GM18502 (cell line): ENCODE data around the gene CHRFAM7A.
"Not testable (repeated sequence)": the region's sequence is repeated elsewhere in the genome, so short reads cannot be mapped to it uniquely, and the experiment has no call there.

Experiments used
- ATAC-seq: cut with Tn5 transposase; IDR thresholded peaks from one replicate; pipeline ENCODE4 v1.9.1; 2021; ENCODE audit warnings: mild to moderate bottlenecking; ENCODE audit not compliant: unreplicated experiment, poor library complexity

Gene CHRFAM7A

GRCh38 chr15:30392766-30393663 lies at the start of gene CHRFAM7A:
CHRFAM7A (minus strand) TSS chr15:30393540; CDS start chr15:30383351, 10,189 bp downstream.
- ATAC-seq = not testable (repeated sequence)

GRCh38 chr15:30438348-30438747 lies 45.0 kb upstream of the CHRFAM7A start:
- not testable (repeated sequence) for ATAC-seq

GRCh38 chr15:30435878-30436277 lies 42.5 kb upstream of the CHRFAM7A start:
- ATAC-seq = not testable (repeated sequence)

GRCh38 chr15:30420723-30421122 lies 27.4 kb upstream of the CHRFAM7A start:
- not testable (repeated sequence) for ATAC-seq

- ATAC-seq = not testable (repeated sequence)
Measured at GRCh38 chr15:30414160-30414559, 20.8 kb upstream of the CHRFAM7A start, which contains the start of gene GOLGA8R. GOLGA8R (minus strand) TSS chr15:30414260; CDS start chr15:30414162, 98 bp downstream.

- not testable (repeated sequence) for ATAC-seq
Measured at GRCh38 chr15:30407636-30408035, 14.3 kb upstream of the CHRFAM7A start.

GRCh38 chr15:30398988-30399387 lies 5.6 kb upstream of the CHRFAM7A start:
- ATAC-seq = peak; percentile 47

- not testable (repeated sequence) for ATAC-seq
Measured at GRCh38 chr15:30393664-30393991, 288 bp upstream of the CHRFAM7A start.

- ATAC-seq = not testable (repeated sequence)
Measured at GRCh38 chr15:30386318-30386887, 6.9 kb downstream of the CHRFAM7A start.

GRCh38 chr15:30377082-30377413 lies 16.3 kb downstream of the CHRFAM7A start:
- not testable (repeated sequence) for ATAC-seq

- not testable (repeated sequence) for ATAC-seq
Measured at GRCh38 chr15:30376375-30377081, 16.8 kb downstream of the CHRFAM7A start.

- not testable (repeated sequence) for ATAC-seq
Measured at GRCh38 chr15:30375872-30376271, 17.5 kb downstream of the CHRFAM7A start.

- ATAC-seq = not testable (repeated sequence)
Measured at GRCh38 chr15:30374862-30375261, 18.5 kb downstream of the CHRFAM7A start.

- not testable (repeated sequence) for ATAC-seq
Measured at GRCh38 chr15:30368271-30368670, 25.1 kb downstream of the CHRFAM7A start.

- not testable (repeated sequence) for ATAC-seq
Measured at GRCh38 chr15:30367246-30367645, 26.1 kb downstream of the CHRFAM7A start.

- not testable (repeated sequence) for ATAC-seq
Measured at GRCh38 chr15:30361404-30361803, 31.9 kb downstream of the CHRFAM7A start.

GRCh38 chr15:30360990-30361389 lies 32.4 kb downstream of the CHRFAM7A start:
- ATAC-seq = not testable (repeated sequence)

- ATAC-seq = not testable (repeated sequence)
Measured at GRCh38 chr15:30355043-30355442, 38.3 kb downstream of the CHRFAM7A start.

- ATAC-seq = not testable (repeated sequence)
Measured at GRCh38 chr15:30349803-30350202, 43.5 kb downstream of the CHRFAM7A start.

GRCh38 chr15:30336584-30336983 lies 56.8 kb downstream of the CHRFAM7A start:
- not testable (repeated sequence) for ATAC-seq

GRCh38 chr15:30334152-30334551 lies 59.2 kb downstream of the CHRFAM7A start:
- ATAC-seq = peak; percentile 80
